ENCODE measurements around the gene DRC7.

- TF ChIP-seq, protein P1, sequence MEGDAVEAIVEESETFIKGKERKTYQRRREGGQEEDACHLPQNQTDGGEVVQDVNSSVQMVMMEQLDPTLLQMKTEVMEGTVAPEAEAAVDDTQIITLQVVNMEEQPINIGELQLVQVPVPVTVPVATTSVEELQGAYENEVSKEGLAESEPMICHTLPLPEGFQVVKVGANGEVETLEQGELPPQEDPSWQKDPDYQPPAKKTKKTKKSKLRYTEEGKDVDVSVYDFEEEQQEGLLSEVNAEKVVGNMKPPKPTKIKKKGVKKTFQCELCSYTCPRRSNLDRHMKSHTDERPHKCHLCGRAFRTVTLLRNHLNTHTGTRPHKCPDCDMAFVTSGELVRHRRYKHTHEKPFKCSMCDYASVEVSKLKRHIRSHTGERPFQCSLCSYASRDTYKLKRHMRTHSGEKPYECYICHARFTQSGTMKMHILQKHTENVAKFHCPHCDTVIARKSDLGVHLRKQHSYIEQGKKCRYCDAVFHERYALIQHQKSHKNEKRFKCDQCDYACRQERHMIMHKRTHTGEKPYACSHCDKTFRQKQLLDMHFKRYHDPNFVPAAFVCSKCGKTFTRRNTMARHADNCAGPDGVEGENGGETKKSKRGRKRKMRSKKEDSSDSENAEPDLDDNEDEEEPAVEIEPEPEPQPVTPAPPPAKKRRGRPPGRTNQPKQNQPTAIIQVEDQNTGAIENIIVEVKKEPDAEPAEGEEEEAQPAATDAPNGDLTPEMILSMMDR (IDR thresholded peaks at IDR 0.05): no peak
- no peak for TF ChIP-seq POLR2A (IDR thresholded peaks at IDR 0.05)
- no peak for TF ChIP-seq POLR2AphosphoS5 (IDR thresholded peaks at IDR 0.05; ENCODE audit: insufficient read depth in 1 of 2, low read depth in 1 of 2)
These were observed 18.7 kb upstream of the DRC7 start for GRCh38 chr16:57675741-57676551.
